ENCODE results near the gene PLAAT5.

DNA sequence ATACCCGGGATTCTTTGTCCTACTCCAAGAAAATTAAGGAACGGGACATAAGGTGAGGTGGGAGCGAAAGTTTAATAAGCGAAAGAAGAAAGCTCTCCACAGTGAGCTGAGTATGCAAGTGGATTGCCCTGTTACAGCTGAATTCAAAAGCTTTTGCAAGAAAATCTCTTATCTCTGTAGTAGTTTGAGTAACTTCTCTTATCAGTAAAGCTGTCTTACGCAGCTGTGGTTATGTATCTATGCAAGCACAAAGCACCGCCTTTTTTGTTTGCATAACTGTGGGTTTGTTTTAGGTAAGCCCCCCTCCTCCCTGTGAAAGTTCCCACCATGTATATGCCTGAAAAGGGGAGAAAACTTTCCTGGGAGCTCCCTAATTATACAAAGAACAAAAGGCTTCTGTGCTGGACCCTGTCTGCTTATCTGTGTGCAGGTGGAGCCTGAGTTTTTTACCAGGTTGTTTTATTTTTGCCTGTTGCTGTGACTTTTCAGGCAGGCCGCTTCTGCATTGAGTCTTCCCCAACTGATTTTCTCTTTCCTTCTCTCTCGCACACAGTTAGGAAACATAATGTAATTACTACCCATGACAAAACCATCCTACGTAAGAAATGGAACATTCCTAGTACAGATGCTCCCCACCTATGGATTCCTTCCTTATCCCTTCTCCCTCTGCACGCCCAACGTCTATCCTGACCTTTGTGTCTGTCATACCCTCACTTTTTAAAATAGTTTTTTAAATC lies 837 bp upstream of the PLAAT5 start:
- TF ChIP-seq POLR2A (IDR thresholded peaks at IDR 0.05) (no peak), EP300 (IDR thresholded peaks at IDR 0.05) (no peak), CTCF (IDR thresholded peaks at IDR 0.05) (no peak)

Data from tibial nerve (tissue), 4 donors.